LNCaP clone FGC (cell line): Measurements from ENCODE around the gene CHRD.

Source experiments
- DNase-seq: peaks from one replicate; pipeline ENCODE4 v3.0.0-alpha.2; 2011; ENCODE audit warnings: low read depth
- H3K4me3 ChIP-seq: 2 replicates; pipeline ENCODE4 v1.5.1; 2011; ENCODE audit warnings: mild to moderate bottlenecking, low read depth, low read length, control low read depth
- TF ChIP-seq, protein P1 (sequence below): IDR thresholded peaks from 2 replicates; pipeline ENCODE4 v1.5.1; 2012; ENCODE audit warnings: mild to moderate bottlenecking; ENCODE audit not compliant: control insufficient read depth, insufficient read depth; ENCODE audit errors: extremely low read depth

Gene CHRD

DNA sequence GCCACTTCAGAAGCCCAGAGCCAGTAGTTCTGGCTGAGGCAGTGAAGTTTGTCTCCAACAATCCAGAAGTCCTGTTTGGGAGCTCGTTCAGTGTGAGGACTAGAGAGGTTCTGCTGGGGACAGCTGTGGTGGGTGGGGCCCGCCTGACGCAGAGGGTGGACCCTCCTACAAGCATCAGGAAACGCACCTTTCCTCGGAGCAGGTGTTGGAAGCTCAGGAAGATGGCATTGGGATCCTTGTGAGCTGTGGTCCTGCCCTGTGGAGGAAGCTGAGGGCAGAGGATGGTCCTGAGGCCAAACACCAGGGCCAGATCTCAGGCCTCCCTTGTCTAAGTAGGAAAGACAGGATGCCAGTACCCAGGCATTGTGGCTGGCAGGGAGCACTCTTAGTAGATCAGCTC lies 6.9 kb upstream of the CHRD start:
- TF ChIP-seq, protein P1, sequence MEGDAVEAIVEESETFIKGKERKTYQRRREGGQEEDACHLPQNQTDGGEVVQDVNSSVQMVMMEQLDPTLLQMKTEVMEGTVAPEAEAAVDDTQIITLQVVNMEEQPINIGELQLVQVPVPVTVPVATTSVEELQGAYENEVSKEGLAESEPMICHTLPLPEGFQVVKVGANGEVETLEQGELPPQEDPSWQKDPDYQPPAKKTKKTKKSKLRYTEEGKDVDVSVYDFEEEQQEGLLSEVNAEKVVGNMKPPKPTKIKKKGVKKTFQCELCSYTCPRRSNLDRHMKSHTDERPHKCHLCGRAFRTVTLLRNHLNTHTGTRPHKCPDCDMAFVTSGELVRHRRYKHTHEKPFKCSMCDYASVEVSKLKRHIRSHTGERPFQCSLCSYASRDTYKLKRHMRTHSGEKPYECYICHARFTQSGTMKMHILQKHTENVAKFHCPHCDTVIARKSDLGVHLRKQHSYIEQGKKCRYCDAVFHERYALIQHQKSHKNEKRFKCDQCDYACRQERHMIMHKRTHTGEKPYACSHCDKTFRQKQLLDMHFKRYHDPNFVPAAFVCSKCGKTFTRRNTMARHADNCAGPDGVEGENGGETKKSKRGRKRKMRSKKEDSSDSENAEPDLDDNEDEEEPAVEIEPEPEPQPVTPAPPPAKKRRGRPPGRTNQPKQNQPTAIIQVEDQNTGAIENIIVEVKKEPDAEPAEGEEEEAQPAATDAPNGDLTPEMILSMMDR, result no peak
- no peak for DNase-seq
- no peak overlapping the region for H3K4me3 ChIP-seq

DNA sequence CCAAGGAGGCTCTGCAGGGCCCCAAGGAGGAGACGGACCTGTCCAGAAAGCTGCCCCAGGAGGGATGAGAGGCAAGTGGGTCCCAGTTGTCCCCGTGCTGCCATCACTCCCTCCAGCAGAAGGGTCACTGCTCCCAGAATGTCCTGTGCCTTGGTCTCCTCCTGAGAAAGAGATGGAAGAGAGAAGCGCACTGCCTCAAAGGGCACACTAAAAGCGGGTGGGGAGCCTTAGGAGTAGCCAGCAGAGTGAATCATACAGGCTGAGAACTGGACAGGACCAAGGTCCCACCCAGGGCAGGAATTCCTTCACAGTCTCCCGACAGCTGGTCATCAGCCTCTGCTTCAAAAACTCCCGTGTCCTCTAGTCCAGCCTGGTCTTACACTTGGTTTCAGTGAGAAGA lies 6.4 kb upstream of the CHRD start:
- no peak overlapping the region for H3K4me3 ChIP-seq
- TF ChIP-seq, protein P1, result no peak
- no peak for DNase-seq

DNA sequence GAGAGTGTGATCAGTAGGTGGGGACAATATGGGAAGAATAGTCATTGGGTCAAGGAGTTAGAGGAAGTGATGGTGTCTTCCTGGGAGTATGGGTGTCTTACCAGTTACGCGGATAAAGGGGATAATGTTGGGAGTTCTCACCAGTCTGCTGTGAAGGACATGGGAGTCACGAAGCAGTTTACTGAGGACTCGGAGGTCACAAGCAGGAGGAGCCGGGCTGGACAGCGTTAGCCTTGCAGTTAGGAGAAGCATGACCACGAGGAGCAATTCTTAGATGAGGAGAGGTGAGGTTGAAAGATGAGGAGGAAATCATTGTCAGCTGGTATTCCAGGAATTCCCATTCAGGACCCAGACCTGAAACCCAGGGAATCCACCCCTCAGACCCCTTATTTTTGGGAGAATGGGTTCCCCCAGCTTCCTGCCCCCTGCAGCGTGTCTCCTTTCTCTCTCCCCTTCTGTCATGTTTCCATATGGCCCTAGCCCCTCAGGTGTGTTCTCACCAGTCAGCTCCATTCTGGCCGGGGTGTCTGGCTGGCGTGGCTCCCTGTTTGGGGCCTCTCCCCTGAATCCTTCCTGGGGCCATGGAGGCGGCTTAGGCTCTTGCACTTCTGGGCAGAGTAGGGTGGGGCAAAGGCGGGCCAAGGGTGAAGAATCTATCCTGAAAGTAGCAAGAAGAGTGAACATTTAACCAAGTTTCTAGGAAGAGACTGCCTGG lies 4.0 kb upstream of the CHRD start:
- DNase-seq, result no peak
- TF ChIP-seq, protein P1, result no peak
- H3K4me3 ChIP-seq, result no peak overlapping the region

DNA sequence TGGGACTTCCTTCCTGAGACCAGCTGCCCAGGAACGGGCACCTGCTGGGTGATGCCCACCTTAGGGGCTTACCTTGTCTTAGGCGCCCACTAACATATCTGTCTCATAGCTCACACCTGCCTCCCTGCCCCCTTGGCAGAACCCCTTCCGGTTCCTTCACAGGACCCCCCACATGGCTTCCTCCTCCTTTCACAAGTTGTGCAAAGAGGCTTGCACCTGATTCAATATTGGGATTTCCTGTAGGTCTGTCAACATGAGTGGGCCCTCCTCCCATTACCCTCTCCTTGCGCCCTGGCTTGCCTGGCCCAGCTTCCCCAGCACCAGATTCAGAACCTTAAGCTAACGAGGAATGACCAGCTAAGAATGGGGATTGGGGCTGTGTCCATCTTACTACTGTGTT lies 2.5 kb upstream of the CHRD start:
- DNase-seq, result no peak
- H3K4me3 ChIP-seq, result no peak overlapping the region
- TF ChIP-seq, protein P1, result no peak

DNA sequence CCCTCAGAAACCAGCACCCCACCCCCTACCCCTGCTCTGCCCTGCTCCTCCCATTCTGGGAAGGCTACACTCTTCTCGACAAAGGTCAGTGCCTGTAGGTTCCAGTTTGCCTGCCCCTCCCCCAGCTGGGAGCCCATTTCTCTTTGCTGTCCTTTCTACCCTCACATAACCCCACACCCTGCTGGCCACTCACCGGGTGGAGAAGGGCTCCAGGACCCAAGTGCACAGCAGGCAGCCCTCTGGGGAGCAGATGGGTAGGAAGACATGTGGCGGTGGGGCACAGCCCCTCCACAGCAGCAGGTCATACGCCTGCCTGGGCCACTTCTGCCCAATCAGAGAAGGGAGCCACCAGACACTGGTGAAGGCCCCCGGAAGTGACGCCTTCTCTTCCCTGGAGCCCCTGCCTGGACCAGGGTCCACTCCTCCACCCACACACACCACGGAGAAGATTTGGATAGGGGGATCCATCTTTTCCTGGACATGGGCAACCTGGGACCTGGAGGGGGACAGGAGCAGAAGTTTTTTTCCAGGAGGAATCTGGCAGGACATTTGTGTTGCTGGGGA lies 1.9 kb upstream of the CHRD start, which contains the start of gene THPO:
THPO (minus strand) TSS at position 326 of the 564 bp plus-strand sequence. CDS start 1,948 bp downstream, outside the sequence.
- DNase-seq, result no peak
- no peak within 1 kb of the TSS for H3K4me3 ChIP-seq
- TF ChIP-seq, protein P1, result no peak

DNA sequence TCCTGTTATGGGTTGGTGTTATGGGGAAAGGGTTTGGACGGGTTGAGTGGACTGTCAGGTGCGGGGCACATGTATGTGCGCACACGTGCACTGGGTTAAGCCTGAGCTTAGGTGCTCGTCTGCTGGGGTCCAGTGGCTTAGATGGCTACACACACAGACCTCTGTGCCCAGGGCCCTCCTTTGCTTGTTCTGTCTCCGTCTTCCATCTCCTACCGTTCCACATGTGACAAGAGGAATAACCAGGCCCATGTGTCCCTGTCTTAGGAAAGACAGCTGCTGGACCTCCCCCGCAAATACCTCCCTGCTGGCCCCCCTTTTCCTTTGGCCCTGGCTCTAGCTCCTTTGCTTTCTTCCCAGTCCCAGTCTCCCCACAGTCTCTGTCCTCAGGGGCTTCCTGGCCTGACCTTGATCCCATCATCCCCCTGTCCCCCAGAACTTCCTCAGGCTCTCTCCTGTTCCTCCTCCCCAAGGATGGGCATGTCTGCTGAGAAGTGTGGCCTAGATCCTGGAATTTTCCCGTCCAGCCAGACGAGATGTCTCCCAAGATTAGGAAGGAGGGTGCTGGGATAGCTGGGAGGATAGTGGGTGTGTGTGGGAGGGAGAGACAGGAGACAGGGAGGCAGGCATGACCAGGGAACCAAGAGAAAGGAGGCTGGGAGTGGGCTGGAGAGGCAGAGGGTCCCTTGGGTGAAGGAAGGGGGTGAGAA lies 1.1 kb upstream of the CHRD start:
- no peak for DNase-seq
- no peak overlapping the region for H3K4me3 ChIP-seq
- TF ChIP-seq, protein P1, result no peak
